Stimulated activated CD8-positive, alpha-beta memory T cell treated with anti-CD3 and anti-CD28 coated beads, Interleukin-7, amount 100 ng/mL, for 4 hours (primary cell): ENCODE results near the gene SLC22A31.
A peak's percentile ranks its signal among the peaks of the same experiment; 100 is the strongest.

Source experiments
- DNase-seq, 2 donors: peaks; one replicate each; pipeline ENCODE4 v3.0.0-alpha.2; 2020; ENCODE audit warnings: low read depth in 2 of 2

SLC22A31 gene

GRCh38 chr16:89179656-89180315 is 20.6 kb downstream of the SLC22A31 start:
- no peak for DNase-seq

GRCh38 chr16:89179148-89179484 is 21.2 kb downstream of the SLC22A31 start:
- DNase-seq: no peak

GRCh38 chr16:89178453-89179147 is 21.7 kb downstream of the SLC22A31 start:
- no peak for DNase-seq

- no peak for DNase-seq
Observed at GRCh38 chr16:89177501-89177900, 22.8 kb downstream of the SLC22A31 start.

GRCh38 chr16:89176717-89177116 is 23.6 kb downstream of the SLC22A31 start:
- DNase-seq: no peak

- no peak for DNase-seq
Observed at GRCh38 chr16:89176147-89176690, 24.1 kb downstream of the SLC22A31 start.

- DNase-seq: no peak
Observed at GRCh38 chr16:89175280-89176146, 24.8 kb downstream of the SLC22A31 start.

GRCh38 chr16:89174877-89175276 is 25.5 kb downstream of the SLC22A31 start:
- DNase-seq: no peak

GRCh38 chr16:89174055-89174827 is 26.1 kb downstream of the SLC22A31 start:
- DNase-seq: no peak

- no peak for DNase-seq
Observed at GRCh38 chr16:89173174-89173921, 27.0 kb downstream of the SLC22A31 start.

- DNase-seq: no peak
Observed at GRCh38 chr16:89172528-89173173, 27.7 kb downstream of the SLC22A31 start.

GRCh38 chr16:89172171-89172527 is 28.2 kb downstream of the SLC22A31 start:
- no peak for DNase-seq

- DNase-seq: peak; percentile 88 to 92
Observed at GRCh38 chr16:89171216-89172170, 28.8 kb downstream of the SLC22A31 start, which contains the start of gene CDH15. TSS of gene CDH15 (plus strand) at chr16:89171748. CDS start at chr16:89171832, 84 bp downstream.

GRCh38 chr16:89170346-89171215 is 29.8 kb downstream of the SLC22A31 start:
- DNase-seq: no peak

GRCh38 chr16:89169778-89170177 is 30.6 kb downstream of the SLC22A31 start:
- no peak for DNase-seq

GRCh38 chr16:89168381-89169189 is 31.8 kb downstream of the SLC22A31 start:
- no peak for DNase-seq

GRCh38 chr16:89167425-89167941 is 32.9 kb downstream of the SLC22A31 start:
- DNase-seq: peak; percentile 54 to 64
